Measurements from ENCODE around the gene SEMA7A. TPM values are rescaled to one million over a fixed set of nuclear protein-coding genes. Genes with fewer than 3 reads are reported as not detected.

SEMA7A gene
- total and polyA plus RNA-seq, 2 donors, result 5.1 to 5.3 TPM

DNA sequence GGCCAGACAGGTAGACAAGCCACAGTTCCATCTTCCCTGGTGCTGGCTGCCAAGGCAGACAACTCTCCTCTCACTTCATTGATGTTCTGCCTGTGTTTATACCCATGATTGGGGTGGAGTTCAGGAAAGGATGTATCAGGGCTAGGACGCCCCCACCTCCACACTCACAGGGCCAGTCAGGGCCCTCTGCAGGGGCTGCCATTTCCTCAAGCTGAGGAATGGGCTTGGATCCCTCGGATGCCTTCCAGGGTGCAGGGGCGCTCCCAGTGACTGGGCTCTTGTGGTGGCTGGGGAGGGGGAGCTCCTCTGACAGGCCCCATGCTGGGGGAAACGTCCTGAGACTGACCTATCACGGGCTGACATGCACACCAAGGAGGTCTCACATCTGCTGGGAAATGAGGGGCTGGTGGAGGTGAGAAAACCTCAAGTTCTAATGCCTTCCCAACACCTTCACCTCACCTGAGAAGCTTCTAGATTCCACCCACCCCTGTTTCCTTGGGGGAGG lies 31.4 kb downstream of the SEMA7A start:
- no peaks in the 10 kb centered on the region for H3K4me1 ChIP-seq (ENCODE audit: insufficient read depth)
- no peak overlapping the region for H3K27ac ChIP-seq (ENCODE audit: low read depth)
- H3K4me3 ChIP-seq (ENCODE audit: low read depth, low read length), result no peak overlapping the region
- no peaks in the 10 kb centered on the region for H3K36me3 ChIP-seq (ENCODE audit: insufficient read depth)
- DNase-seq (ENCODE audit: extremely low spot score), result no peak
- WGBS, result 84% methylated on average over 5 of the region's 5 CpGs

DNA sequence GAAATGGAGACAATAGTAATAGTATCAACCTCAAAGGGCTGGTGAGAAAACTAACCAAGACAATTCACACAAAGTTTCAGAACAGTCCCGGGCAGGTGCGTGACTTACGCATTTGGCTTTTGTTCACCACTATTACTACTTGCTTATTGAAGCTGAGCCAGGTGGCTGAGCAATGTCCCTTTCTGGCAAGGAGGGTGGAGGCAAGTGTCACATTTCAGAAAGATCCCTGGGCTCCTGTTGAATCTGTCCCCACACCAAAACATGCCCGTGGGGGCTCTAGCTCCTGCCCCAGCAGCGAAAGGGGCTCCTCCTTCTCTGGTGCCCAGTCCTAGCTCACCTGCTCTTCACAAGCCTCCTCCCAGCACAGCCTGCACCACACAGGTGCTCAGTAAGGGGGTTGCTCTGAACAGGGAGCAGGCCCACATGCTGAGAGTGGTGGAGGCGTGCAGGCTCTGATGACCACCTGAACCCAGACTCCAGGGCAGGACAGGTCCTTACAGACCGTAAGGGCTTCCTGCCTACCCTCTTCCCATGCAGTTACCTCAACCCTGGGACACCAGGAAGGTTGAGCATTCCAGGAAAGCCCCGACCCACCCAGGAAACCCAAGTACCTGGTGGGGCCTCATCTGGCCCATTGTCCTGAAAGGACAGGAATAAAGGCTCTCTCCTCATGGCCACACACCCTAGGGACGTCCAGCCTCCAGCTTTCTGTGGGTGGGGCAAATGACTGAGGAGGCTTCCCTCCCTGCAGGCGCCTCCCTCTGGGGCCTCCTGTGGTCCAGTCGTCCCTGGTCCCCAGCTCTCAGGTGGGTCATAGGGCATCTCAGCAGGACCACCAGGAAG lies 32.6 kb downstream of the SEMA7A start:
- WGBS, result 66% methylated on average over 11 of the region's 11 CpGs
- no peak for DNase-seq (ENCODE audit: extremely low spot score)
- no peaks in the 10 kb centered on the region for H3K36me3 ChIP-seq (ENCODE audit: insufficient read depth)
- no peaks in the 10 kb centered on the region for H3K4me1 ChIP-seq (ENCODE audit: insufficient read depth)
- no peak overlapping the region for H3K27ac ChIP-seq (ENCODE audit: low read depth)
- H3K4me3 ChIP-seq (ENCODE audit: low read depth, low read length), result no peak overlapping the region

DNA sequence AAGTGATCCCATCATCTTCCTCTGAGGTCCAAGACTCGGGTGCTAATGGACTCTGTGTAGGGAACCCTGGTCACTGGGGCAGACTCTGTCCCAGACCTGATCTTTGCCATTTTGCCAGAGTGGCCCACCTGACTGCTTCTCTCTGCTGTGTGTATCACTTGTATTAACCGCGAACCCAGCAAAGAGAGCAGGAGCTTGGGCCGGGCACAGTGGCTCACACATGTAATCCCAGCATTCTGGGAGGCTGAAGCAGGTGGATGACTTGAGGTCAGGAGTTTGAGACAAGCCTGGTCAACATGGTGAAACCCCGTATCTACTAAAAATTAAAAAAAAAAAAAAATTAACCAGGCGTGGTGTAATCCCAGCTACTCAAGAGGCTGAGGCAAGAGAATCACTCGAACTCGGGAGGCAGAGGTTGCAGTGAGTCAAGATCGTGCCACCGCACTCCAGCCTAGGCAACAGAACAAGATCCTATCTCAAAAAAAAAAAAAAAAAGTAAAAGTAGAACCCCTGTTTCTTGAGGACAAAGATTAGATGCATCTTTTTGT lies 33.4 kb downstream of the SEMA7A start:
- Histone ChIP-seq H3K36me3 (ENCODE audit: insufficient read depth) (no peaks in the 10 kb centered on the region), H3K27ac (ENCODE audit: low read depth) (no peak overlapping the region), H3K4me3 (ENCODE audit: low read depth, low read length) (no peak overlapping the region), H3K4me1 (ENCODE audit: insufficient read depth) (no peaks in the 10 kb centered on the region)
- WGBS, result 90% methylated on average over 10 of the region's 10 CpGs
- DNase-seq (ENCODE audit: extremely low spot score), result no peak

DNA sequence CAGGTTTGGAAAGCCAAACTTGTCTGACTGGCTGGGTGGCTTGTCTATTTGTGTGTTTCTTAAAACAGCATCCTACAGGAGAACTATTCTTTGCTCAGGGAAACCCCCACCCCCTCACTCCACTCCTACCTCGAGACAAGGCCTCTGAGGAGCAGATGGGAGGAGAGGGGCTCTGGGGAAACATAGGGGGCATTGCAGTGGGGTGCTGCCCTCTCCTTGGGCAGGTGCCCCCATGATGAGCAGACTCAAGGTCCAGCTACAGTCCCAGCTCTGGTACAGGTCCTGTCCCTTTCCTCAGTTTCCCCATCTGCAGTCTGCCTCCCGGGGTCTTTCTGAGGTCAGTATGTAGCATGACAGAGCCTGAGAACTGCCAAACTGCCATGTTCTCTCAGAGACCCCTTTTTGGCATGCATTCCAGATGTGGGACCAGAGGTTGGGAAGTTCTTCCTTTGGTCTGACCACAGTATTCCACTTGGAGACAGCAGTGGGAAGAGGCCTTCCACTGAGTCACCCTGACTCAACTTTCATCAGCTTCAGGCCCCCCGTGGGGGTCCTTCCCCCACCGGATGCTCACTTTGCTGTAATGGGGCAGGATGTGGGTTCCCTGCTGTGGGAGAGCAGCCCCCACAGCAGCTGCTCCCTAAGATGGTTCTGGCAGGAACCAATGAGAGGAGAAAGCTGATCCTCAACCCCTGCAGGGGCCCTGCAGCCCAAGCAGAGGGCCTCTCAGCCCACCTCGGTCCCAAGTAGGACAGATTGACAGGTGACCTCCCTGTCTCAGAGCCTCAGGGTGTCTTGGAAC lies 34.0 kb downstream of the SEMA7A start:
- no peaks in the 10 kb centered on the region for H3K36me3 ChIP-seq (ENCODE audit: insufficient read depth)
- H3K27ac ChIP-seq (ENCODE audit: low read depth), result no peak overlapping the region
- DNase-seq (ENCODE audit: extremely low spot score), result no peak
- no peak overlapping the region for H3K4me3 ChIP-seq (ENCODE audit: low read depth, low read length)
- 37% methylated on average over 5 of the region's 5 CpGs for WGBS
- H3K4me1 ChIP-seq (ENCODE audit: insufficient read depth), result no peaks in the 10 kb centered on the region

DNA sequence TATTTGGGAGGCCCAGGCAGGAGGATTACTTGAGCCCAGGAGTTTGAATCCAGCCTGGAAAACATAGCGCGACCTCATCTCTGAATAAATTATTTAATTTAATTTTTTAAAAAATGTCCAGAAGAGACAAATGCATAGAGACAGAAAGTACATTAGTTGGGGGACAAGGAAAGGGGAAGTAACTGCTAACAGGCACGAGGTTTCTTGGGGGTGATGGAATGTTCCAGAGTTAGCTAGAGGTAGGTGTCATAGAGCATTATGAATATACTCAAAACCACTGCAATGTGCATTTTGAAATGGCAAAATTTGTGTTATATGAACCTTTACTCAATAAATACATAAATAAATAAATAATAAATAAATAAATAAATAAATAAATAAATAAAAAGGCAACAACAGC lies 34.7 kb downstream of the SEMA7A start:
- DNase-seq (ENCODE audit: extremely low spot score), result no peak
- WGBS, result 91% methylated on average over 3 of the region's 3 CpGs

DNA sequence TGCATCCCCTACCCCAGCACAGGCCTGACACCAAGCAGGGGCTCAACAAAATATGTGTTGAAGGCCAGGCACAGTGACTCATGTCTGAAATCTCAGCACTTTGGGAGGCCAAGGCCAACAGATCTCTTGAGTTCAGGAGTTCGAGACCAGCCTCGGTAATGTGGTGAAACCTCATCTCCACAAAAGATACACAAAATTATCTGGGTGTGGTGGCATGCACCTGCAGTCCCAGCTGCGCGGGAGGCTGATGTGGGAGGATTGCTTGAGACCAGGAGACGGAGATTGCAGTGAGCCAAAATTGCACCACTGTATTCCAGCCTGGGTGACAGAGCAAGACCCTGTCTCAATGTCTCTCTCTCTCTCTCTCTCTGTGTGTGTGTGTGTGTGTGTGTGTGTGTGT lies 35.6 kb downstream of the SEMA7A start:
- WGBS, result 94% methylated on average over 5 of the region's 5 CpGs
- Histone ChIP-seq H3K4me1 (ENCODE audit: insufficient read depth) (no peaks in the 10 kb centered on the region), H3K27ac (ENCODE audit: low read depth) (no peak overlapping the region), H3K36me3 (ENCODE audit: insufficient read depth) (no peaks in the 10 kb centered on the region), H3K4me3 (ENCODE audit: low read depth, low read length) (no peak overlapping the region)
- no peak for DNase-seq (ENCODE audit: extremely low spot score)

More for the DNA sequence above, 34.7 kb downstream of the SEMA7A start:
- Histone ChIP-seq H3K4me3 (ENCODE audit: low read depth, low read length) (no peak overlapping the region), H3K36me3 (ENCODE audit: insufficient read depth) (no peaks in the 10 kb centered on the region), H3K27ac (ENCODE audit: low read depth) (no peak overlapping the region), H3K4me1 (ENCODE audit: insufficient read depth) (no peaks in the 10 kb centered on the region)

DNA sequence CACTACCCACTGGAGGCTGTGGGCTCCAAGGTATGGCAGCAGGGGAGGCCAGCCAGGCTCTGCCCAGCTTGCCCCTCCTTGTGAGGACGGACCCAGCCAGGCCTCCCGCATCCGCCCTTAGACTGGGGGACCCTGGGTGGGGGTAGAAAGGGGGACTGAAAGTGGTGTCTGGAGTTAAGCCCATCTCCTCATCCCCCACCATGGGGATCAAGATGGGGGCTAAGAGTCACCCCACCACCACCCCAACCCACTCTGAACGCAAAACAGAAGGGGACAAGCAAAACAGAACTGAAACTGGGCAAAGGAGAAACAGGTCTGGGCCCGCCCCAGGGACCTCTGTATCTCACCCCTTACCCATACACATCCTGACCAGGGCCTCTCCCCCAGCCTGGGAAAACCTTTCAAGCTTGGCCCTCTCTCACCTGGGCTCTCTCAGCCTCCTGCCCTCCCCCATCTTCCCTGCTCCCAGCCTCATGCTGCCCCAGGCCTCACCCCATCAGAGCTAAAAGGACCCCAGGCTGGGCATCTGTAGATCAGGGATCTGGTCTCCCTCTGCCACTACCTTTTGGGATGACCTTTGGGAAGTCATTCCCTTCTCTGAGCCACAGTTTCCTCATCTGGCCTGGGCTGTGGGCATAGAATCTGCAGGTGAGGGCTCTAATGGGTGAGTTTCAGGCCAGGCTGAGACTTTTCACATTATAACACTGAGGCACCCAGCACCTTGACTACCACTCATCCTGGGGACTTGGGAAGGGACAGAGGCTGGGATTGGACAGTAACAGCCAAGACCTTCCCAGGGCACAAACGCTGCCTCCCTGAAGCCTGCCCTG lies 36.3 kb downstream of the SEMA7A start:
- no peak overlapping the region for H3K4me3 ChIP-seq (ENCODE audit: low read depth, low read length)
- DNase-seq (ENCODE audit: extremely low spot score), result no peak
- WGBS, result 88% methylated on average over 6 of the region's 6 CpGs

DNA sequence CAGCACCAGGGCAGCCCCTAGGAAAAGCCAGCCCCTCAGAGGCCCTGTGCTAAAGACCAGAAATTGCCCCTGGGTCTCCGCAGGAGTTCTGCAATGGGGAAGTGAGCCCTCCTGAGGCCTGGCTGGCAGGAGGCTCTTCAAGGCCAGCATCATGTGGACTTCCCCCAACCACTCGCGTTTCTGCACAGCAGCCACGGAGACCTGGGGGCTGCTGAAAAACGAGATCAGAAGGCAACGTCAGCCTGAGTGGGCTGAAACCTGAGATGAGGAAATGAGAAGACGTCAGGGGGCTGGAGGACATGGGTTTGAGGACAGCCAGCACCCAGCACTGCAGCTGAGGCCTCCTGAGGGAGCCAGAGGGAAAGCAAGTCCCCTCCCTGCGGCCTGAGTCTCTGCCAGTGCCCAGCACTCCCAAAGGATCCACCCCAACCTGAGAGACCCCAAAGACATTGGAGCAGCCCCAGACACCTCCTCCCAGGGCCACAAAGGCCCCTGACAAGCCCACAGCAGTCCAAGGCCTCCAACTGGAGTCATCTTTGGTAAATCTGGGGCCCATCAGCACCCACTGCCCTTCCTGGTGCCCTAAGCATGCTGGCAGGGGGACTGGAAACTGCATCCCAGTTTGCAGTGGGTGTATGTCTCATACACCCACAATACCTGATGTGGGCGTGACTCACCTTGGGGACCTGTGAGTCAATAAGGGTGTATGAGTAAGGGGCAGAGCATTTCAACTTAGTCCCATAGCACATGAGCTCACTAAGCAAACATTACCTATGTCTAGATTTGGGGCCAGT lies 37.1 kb downstream of the SEMA7A start:
- H3K36me3 ChIP-seq (ENCODE audit: insufficient read depth), result no peaks in the 10 kb centered on the region
- H3K4me3 ChIP-seq (ENCODE audit: low read depth, low read length), result no peak overlapping the region
- no peak overlapping the region for H3K27ac ChIP-seq (ENCODE audit: low read depth)

More for the DNA sequence above, 36.3 kb downstream of the SEMA7A start:
- no peak overlapping the region for H3K27ac ChIP-seq (ENCODE audit: low read depth)
- no peaks in the 10 kb centered on the region for H3K36me3 ChIP-seq (ENCODE audit: insufficient read depth)
- no peaks in the 10 kb centered on the region for H3K4me1 ChIP-seq (ENCODE audit: insufficient read depth)

DNA sequence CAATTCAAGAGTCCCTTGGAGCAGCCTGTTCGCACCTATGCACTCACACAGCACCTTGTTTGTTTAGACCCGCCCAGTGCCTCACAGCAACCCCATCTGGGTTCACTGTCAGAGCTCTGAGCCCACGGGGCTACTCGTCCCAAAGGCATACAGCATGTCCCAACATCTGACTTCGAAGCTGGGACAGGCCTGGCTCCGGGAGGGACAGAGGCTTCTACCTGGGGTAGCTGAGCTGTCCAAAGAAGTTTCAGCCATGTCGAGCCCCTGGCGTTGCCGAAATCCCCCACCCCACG lies 37.7 kb downstream of the SEMA7A start:
- WGBS, result 84% methylated on average over 10 of the region's 10 CpGs
- DNase-seq (ENCODE audit: extremely low spot score), result no peak

More for the DNA sequence above, 37.1 kb downstream of the SEMA7A start:
- DNase-seq (ENCODE audit: extremely low spot score), result no peak
- 68% methylated on average over 9 of the region's 9 CpGs for WGBS
- H3K4me1 ChIP-seq (ENCODE audit: insufficient read depth), result no peaks in the 10 kb centered on the region

DNA sequence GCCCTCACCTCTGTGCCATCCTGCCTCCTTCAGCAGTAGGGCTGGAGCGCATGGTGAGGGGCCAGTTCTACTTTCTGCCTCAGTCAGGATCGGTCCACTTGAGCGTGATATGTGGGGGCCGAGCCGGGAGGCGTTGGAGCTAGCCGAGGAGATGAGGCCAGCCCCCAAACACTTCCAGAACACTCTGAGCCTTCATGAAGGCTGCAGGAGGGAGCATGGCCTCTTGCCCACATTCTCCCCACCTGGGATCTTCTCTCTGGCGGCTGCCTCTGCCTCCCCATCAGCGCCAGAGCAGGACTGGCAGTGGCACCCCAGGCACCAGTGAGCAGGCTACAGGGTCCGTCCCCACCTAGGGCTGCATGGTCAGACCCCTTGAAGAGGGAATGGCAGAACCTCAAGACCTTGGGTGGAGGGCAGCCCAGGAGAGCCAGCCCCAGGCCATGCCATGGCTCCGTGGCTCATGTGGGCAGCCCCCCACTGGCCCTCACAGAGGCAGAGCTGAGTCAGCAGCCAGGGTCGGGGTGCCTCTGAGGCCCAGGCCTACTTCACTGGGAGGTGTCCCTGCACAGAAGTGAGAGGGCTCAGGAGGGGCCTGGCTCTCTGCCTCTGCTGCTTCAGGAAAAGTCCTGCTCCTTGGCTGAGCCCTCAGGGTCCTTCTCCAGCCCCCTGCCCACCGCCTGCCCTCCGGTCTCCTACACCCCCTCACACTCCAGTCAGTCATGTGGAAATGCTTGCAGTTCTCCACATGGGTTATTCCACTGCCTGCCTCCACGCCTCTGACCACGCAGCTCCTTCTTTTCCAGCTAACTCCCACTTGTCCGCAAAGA lies 38.2 kb downstream of the SEMA7A start:
- 88% methylated on average over 17 of the region's 17 CpGs for WGBS
- H3K4me1 ChIP-seq (ENCODE audit: insufficient read depth), result no peaks in the 10 kb centered on the region
- H3K4me3 ChIP-seq (ENCODE audit: low read depth, low read length), result no peak overlapping the region
- H3K36me3 ChIP-seq (ENCODE audit: insufficient read depth), result no peaks in the 10 kb centered on the region
- DNase-seq (ENCODE audit: extremely low spot score), result no peak
- no peak overlapping the region for H3K27ac ChIP-seq (ENCODE audit: low read depth)

More for the DNA sequence above, 37.7 kb downstream of the SEMA7A start:
- Histone ChIP-seq H3K36me3 (ENCODE audit: insufficient read depth) (no peaks in the 10 kb centered on the region), H3K27ac (ENCODE audit: low read depth) (no peak overlapping the region), H3K4me3 (ENCODE audit: low read depth, low read length) (no peak overlapping the region), H3K4me1 (ENCODE audit: insufficient read depth) (no peaks in the 10 kb centered on the region)

DNA sequence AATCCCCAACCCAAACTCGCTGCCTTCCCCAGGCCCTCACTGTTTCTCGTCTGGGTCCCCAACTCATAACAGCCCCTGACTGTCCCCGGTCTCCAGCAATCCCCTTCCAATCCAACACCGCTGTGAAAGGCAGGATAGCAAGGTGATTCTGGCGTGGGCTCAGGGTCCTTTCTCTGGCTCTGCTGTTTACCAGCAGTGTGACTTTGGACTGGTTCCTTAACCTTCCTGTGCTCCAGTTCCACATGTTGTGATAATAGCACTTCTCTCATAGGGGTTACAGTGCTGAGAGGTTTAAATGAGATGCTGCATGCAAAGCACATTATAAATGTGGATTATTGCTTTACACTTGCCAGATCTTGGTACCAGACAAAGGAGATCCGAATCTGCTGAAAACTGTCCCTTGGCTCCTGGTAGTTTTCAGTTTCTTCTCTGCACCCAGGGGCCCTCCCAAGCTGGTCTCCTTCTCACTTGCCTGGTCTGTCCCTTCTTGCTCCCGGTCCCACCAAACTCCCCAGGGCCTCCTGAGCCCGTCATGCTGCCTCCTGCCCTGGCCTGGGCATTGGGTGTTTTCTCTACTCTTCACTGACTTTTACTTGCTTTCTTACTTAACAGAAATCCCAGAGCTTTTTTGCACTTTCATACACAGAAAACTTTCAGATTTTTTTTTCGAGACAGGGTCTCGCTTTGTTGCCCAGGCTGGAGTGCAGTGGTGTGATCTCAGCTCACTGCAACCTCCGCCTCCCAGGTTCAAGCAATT lies 39.5 kb downstream of the SEMA7A start:
- DNase-seq (ENCODE audit: extremely low spot score), result no peak
- Histone ChIP-seq H3K27ac (ENCODE audit: low read depth) (no peak overlapping the region), H3K4me3 (ENCODE audit: low read depth, low read length) (no peak overlapping the region), H3K36me3 (ENCODE audit: insufficient read depth) (no peaks in the 10 kb centered on the region), H3K4me1 (ENCODE audit: insufficient read depth) (no peaks in the 10 kb centered on the region)
- 92% methylated on average over 11 of the region's 11 CpGs for WGBS

All from urinary bladder (tissue), 4 donors.